ENCODE results near the gene TLL2.
A peak's percentile ranks its signal among the peaks of the same experiment; 100 is the strongest.

The TLL2 gene

GRCh38 chr10:96379758-96380157 lies 134.0 kb downstream of the TLL2 start:
- H3K4me3 ChIP-seq (ENCODE audit: low read length) = no peak overlapping the region
- DNase-seq (ENCODE audit: low read depth) = no peak
- TF ChIP-seq CTCF (conservative IDR thresholded peaks at IDR 0.05; ENCODE audit: low read length) = no peak

- no peak for TF ChIP-seq CTCF (conservative IDR thresholded peaks at IDR 0.05; ENCODE audit: low read length)
- no peak for DNase-seq (ENCODE audit: low read depth)
- no peak overlapping the region for H3K4me3 ChIP-seq (ENCODE audit: low read length)
Measured at GRCh38 chr10:96378741-96379140, 135.0 kb downstream of the TLL2 start.

GRCh38 chr10:96377816-96378294 lies 135.9 kb downstream of the TLL2 start:
- DNase-seq (ENCODE audit: low read depth) = peak; percentile 50
- no peak overlapping the region for H3K4me3 ChIP-seq (ENCODE audit: low read length)
- TF ChIP-seq CTCF (conservative IDR thresholded peaks at IDR 0.05; ENCODE audit: low read length) = no peak

- no peak overlapping the region for H3K4me3 ChIP-seq (ENCODE audit: low read length)
- no peak for TF ChIP-seq CTCF (conservative IDR thresholded peaks at IDR 0.05; ENCODE audit: low read length)
- no peak for DNase-seq (ENCODE audit: low read depth)
Measured at GRCh38 chr10:96376483-96376882, 137.2 kb downstream of the TLL2 start.

- DNase-seq (ENCODE audit: low read depth) = peak; percentile 83
- peak overlapping the region; percentile 64 for H3K4me3 ChIP-seq (ENCODE audit: low read length)
- TF ChIP-seq CTCF (conservative IDR thresholded peaks at IDR 0.05; ENCODE audit: low read length) = peak; percentile 98
Measured at GRCh38 chr10:96374985-96375830, 138.5 kb downstream of the TLL2 start.

GRCh38 chr10:96374639-96374984 lies 139.1 kb downstream of the TLL2 start:
- DNase-seq (ENCODE audit: low read depth) = no peak
- TF ChIP-seq CTCF (conservative IDR thresholded peaks at IDR 0.05; ENCODE audit: low read length) = no peak
- peak overlapping the region; percentile 64 for H3K4me3 ChIP-seq (ENCODE audit: low read length)

GRCh38 chr10:96374004-96374403 lies 139.7 kb downstream of the TLL2 start:
- DNase-seq (ENCODE audit: low read depth) = no peak
- TF ChIP-seq CTCF (conservative IDR thresholded peaks at IDR 0.05; ENCODE audit: low read length) = no peak
- no peak overlapping the region for H3K4me3 ChIP-seq (ENCODE audit: low read length)

All from AG10803 (cell line).